Liver (tissue), 9 donors: Measurements from ENCODE around the gene S100PBP. TPM values are rescaled to one million over a fixed set of nuclear protein-coding genes. Genes with fewer than 3 reads are reported as not detected.

Source experiments
- DNase-seq: peaks from one replicate; pipeline ENCODE4 v3.0.0-alpha.2; 2017; ENCODE audit warnings: low spot score
- H3K27ac ChIP-seq, 2 donors: one replicate each; pipeline ENCODE4 v1.7.0; 2013; ENCODE audit warnings: inconsistent platforms in 2 of 2, low read length in 2 of 2, control low read depth in 1 of 2, low read depth in 1 of 2, mild to moderate bottlenecking in 1 of 2
- H3K27me3 ChIP-seq, 4 donors: one replicate each; pipeline versions ENCODE4 v1.6.1 to v1.7.0; 2013; ENCODE audit warnings: low read length in 3 of 4, inconsistent platforms in 1 of 4, mild to moderate bottlenecking in 1 of 4, moderate library complexity in 1 of 4; ENCODE audit not compliant: control insufficient read depth in 4 of 4, insufficient read depth in 4 of 4
- H3K36me3 ChIP-seq, 4 donors: one replicate each; pipeline versions ENCODE4 v1.6.1 to v1.7.0; 2013; ENCODE audit warnings: low read length in 3 of 4, mild to moderate bottlenecking in 3 of 4, low read depth in 1 of 4, moderate library complexity in 1 of 4; ENCODE audit not compliant: control insufficient read depth in 4 of 4, insufficient read depth in 3 of 4
- H3K4me1 ChIP-seq, 4 donors: one replicate each; pipeline versions ENCODE4 v1.6.1 to v1.7.0; 2013; ENCODE audit warnings: low read length in 3 of 4, mild to moderate bottlenecking in 3 of 4, moderate library complexity in 1 of 4; ENCODE audit not compliant: control insufficient read depth in 4 of 4, insufficient read depth in 4 of 4
- H3K4me3 ChIP-seq, 3 donors: one replicate each; pipeline versions ENCODE4 v1.6.1 to v1.7.0; 2013; ENCODE audit warnings: low read length in 3 of 3, control low read depth in 1 of 3, low read depth in 1 of 3, mild to moderate bottlenecking in 1 of 3
- H3K9ac ChIP-seq, 2 donors: one replicate each; pipeline ENCODE4 v1.7.0; 2013; ENCODE audit warnings: low read length in 2 of 2, mild to moderate bottlenecking in 2 of 2, moderate library complexity in 2 of 2, control low read depth in 1 of 2, low read depth in 1 of 2
- H3K9me3 ChIP-seq, 4 donors: one replicate each; pipeline versions ENCODE4 v1.6.1 to v1.7.0; 2013; ENCODE audit warnings: low read length in 3 of 4; ENCODE audit not compliant: control insufficient read depth in 4 of 4
- EGR1 ChIP-seq, 2 donors: IDR thresholded peaks; 2 replicates each; pipeline ENCODE4 v1.6.1; 2016 to 2018; ENCODE audit warnings: antibody characterized with exemption in 2 of 2, low read depth in 2 of 2
- FOXA1 ChIP-seq: IDR thresholded peaks from 2 replicates; pipeline ENCODE4 v1.6.1; 2016; ENCODE audit warnings: antibody characterized with exemption
- HNF4A ChIP-seq, 2 donors: conservative IDR thresholded peaks; 2 replicates each; pipeline ENCODE4 v1.6.1; 2016; ENCODE audit warnings: antibody characterized with exemption in 2 of 2, mild to moderate bottlenecking in 2 of 2
- HNF4G ChIP-seq: IDR thresholded peaks from 2 replicates; pipeline ENCODE4 v1.6.1; 2016; ENCODE audit warnings: antibody characterized with exemption
- NR2F2 ChIP-seq: IDR thresholded peaks from 2 replicates; pipeline ENCODE4 v1.6.1; 2016; ENCODE audit warnings: antibody characterized with exemption
- RAD21 ChIP-seq, 2 donors: IDR thresholded peaks; 2 replicates each; pipeline ENCODE4 v1.6.1; 2016; ENCODE audit warnings: antibody characterized with exemption in 2 of 2, mild to moderate bottlenecking in 2 of 2
- RXRA ChIP-seq, 2 donors: IDR thresholded peaks; 2 replicates each; pipeline ENCODE4 v1.6.1; 2017 to 2018; ENCODE audit warnings: antibody characterized with exemption in 2 of 2, mild to moderate bottlenecking in 1 of 2
- SP1 ChIP-seq: IDR thresholded peaks from 2 replicates; pipeline ENCODE4 v1.6.1; 2018; ENCODE audit warnings: antibody characterized with exemption, mild to moderate bottlenecking
- YY1 ChIP-seq: IDR thresholded peaks from 2 replicates; pipeline ENCODE4 v1.6.1; 2016; ENCODE audit warnings: antibody characterized with exemption, mild to moderate bottlenecking
- WGBS: extraction: QIAGEN DNeasy Blood & Tissue Kit; methylation state at CpG from one replicate; pipeline ENCODE4 v1.1.7; 2013; 5-methylcytosine and 5-hydroxymethylcytosine counted together
- polyA plus RNA-seq, 2 donors: library from polyadenylated mRNA; stranded (reverse) in 1 of 2; unstranded in 1 of 2; fragments of 200-250 nt in 1 of 2; fragments of >200 nt in 1 of 2; fragmentation: Nextera tagmentation in 1 of 2; extraction: Ambion mirVana in 1 of 2; gene quantifications; one replicate each; pipeline versions ENCODE4 v1.2.1 to v1.2.3, GENCODE V29; 2013 to 2015
- total RNA-seq, 2 donors: library from RNA; depleted of rRNA; stranded (reverse); fragments of >200 nt; gene quantifications; one replicate each; pipeline ENCODE4 v1.2.3, GENCODE V29; 2014
- TF ChIP-seq, protein P1 (sequence below): IDR thresholded peaks from 2 replicates; pipeline ENCODE4 v1.6.1; 2016; ENCODE audit warnings: antibody characterized with exemption
- TF ChIP-seq, protein P2 (sequence below): IDR thresholded peaks from 2 replicates; pipeline ENCODE4 v1.6.1; 2016; ENCODE audit warnings: antibody characterized with exemption
- TF ChIP-seq, protein P3 (sequence below): fragments of 150-350 bp; IDR thresholded peaks from 2 replicates; pipeline ENCODE4 v1.5.1; 2017; ENCODE audit warnings: improper control_type of control experiment, low read depth, low read length; ENCODE audit not compliant: missing input control
- TF ChIP-seq, protein P4 (sequence below): IDR thresholded peaks from 2 replicates; pipeline ENCODE4 v1.6.1; 2016; ENCODE audit warnings: antibody characterized with exemption, mild to moderate bottlenecking
- donor health status: healthy.
- donor health status: healthy.
- donor health status: healthy.
- donor health status: healthy.
- donor health status: healthy.

The S100PBP gene
- total and polyA plus RNA-seq, 4 donors: 1.9 to 24.8 (median 11.1) TPM

GRCh38 chr1:32818804-32819541 lies 1.5 kb downstream of the S100PBP start (continued):
- TF ChIP-seq, protein P1, sequence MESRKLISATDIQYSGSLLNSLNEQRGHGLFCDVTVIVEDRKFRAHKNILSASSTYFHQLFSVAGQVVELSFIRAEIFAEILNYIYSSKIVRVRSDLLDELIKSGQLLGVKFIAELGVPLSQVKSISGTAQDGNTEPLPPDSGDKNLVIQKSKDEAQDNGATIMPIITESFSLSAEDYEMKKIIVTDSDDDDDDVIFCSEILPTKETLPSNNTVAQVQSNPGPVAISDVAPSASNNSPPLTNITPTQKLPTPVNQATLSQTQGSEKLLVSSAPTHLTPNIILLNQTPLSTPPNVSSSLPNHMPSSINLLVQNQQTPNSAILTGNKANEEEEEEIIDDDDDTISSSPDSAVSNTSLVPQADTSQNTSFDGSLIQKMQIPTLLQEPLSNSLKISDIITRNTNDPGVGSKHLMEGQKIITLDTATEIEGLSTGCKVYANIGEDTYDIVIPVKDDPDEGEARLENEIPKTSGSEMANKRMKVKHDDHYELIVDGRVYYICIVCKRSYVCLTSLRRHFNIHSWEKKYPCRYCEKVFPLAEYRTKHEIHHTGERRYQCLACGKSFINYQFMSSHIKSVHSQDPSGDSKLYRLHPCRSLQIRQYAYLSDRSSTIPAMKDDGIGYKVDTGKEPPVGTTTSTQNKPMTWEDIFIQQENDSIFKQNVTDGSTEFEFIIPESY: no peak
- no peak for TF ChIP-seq HNF4A (conservative IDR thresholded peaks at IDR 0.05)

DNA sequence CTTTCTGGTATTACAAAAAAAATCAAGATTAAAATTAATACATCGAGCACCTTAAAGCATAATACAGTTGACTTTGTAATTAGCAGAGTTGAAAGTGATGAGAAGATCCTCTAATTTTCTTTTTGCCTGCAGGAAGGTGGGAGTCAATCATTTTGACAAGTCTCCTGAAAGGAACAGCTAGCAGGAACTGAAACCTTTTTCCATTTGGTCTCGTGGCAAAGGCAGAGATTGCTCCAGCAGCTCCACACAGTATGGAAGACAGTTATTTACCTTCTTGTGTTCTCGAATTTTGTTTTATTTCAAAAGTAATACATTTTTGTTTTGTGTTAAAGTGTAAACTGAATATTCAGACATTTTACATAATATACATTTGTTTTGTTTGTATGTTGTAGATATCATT lies 7.7 kb downstream of the S100PBP start:
- no peaks in the 10 kb centered on the region for H3K27me3 ChIP-seq
- H3K36me3 ChIP-seq: peaks cover 5 to 28% (median 22%) of the 10 kb centered on the region in 4 donors
- TF ChIP-seq SP1: no peak
- TF ChIP-seq RXRA (IDR thresholded peaks at IDR 0.05): no peak
- TF ChIP-seq, protein P2, sequence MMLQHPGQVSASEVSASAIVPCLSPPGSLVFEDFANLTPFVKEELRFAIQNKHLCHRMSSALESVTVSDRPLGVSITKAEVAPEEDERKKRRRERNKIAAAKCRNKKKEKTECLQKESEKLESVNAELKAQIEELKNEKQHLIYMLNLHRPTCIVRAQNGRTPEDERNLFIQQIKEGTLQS: no peak
- TF ChIP-seq EGR1 (IDR thresholded peaks at IDR 0.05; ENCODE audit: low read depth in 2 of 2): no peak
- no peak for TF ChIP-seq NR2F2
- TF ChIP-seq, protein P3, sequence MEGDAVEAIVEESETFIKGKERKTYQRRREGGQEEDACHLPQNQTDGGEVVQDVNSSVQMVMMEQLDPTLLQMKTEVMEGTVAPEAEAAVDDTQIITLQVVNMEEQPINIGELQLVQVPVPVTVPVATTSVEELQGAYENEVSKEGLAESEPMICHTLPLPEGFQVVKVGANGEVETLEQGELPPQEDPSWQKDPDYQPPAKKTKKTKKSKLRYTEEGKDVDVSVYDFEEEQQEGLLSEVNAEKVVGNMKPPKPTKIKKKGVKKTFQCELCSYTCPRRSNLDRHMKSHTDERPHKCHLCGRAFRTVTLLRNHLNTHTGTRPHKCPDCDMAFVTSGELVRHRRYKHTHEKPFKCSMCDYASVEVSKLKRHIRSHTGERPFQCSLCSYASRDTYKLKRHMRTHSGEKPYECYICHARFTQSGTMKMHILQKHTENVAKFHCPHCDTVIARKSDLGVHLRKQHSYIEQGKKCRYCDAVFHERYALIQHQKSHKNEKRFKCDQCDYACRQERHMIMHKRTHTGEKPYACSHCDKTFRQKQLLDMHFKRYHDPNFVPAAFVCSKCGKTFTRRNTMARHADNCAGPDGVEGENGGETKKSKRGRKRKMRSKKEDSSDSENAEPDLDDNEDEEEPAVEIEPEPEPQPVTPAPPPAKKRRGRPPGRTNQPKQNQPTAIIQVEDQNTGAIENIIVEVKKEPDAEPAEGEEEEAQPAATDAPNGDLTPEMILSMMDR: no peak
- TF ChIP-seq HNF4G: no peak
- no peak for TF ChIP-seq YY1
- TF ChIP-seq, protein P4, sequence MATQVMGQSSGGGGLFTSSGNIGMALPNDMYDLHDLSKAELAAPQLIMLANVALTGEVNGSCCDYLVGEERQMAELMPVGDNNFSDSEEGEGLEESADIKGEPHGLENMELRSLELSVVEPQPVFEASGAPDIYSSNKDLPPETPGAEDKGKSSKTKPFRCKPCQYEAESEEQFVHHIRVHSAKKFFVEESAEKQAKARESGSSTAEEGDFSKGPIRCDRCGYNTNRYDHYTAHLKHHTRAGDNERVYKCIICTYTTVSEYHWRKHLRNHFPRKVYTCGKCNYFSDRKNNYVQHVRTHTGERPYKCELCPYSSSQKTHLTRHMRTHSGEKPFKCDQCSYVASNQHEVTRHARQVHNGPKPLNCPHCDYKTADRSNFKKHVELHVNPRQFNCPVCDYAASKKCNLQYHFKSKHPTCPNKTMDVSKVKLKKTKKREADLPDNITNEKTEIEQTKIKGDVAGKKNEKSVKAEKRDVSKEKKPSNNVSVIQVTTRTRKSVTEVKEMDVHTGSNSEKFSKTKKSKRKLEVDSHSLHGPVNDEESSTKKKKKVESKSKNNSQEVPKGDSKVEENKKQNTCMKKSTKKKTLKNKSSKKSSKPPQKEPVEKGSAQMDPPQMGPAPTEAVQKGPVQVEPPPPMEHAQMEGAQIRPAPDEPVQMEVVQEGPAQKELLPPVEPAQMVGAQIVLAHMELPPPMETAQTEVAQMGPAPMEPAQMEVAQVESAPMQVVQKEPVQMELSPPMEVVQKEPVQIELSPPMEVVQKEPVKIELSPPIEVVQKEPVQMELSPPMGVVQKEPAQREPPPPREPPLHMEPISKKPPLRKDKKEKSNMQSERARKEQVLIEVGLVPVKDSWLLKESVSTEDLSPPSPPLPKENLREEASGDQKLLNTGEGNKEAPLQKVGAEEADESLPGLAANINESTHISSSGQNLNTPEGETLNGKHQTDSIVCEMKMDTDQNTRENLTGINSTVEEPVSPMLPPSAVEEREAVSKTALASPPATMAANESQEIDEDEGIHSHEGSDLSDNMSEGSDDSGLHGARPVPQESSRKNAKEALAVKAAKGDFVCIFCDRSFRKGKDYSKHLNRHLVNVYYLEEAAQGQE: no peak
- TF ChIP-seq FOXA1: no peak
- no peak overlapping the region for H3K4me3 ChIP-seq
- no peaks in the 10 kb centered on the region for H3K9me3 ChIP-seq
- no peak for DNase-seq
- H3K27ac ChIP-seq: no peak overlapping the region
- WGBS: 90% methylated on average over 3 of the region's 3 CpGs
- H3K9ac ChIP-seq: no peak overlapping the region
- H3K4me1 ChIP-seq: peaks cover 0 to 6% (median 3%) of the 10 kb centered on the region in 4 donors

- WGBS: 87% methylated on average over 7 of the region's 7 CpGs
- peaks cover 1 to 22% (median 18%) of the 10 kb centered on the region in 4 donors for H3K4me1 ChIP-seq
- H3K36me3 ChIP-seq: peaks cover 7 to 30% (median 24%) of the 10 kb centered on the region in 4 donors
- H3K4me3 ChIP-seq: no peak overlapping the region
- no peaks in the 10 kb centered on the region for H3K9me3 ChIP-seq
- DNase-seq: no peak
- no peaks in the 10 kb centered on the region for H3K27me3 ChIP-seq
- peak; percentile 69 to 71 for TF ChIP-seq RAD21 (IDR thresholded peaks at IDR 0.05)
- no peak for TF ChIP-seq FOXA1
- TF ChIP-seq, protein P3: peak; percentile 45
- no peak overlapping the region for H3K9ac ChIP-seq
- H3K27ac ChIP-seq: no peak overlapping the region
Measured at GRCh38 chr1:32828341-32828740, 10.9 kb downstream of the S100PBP start.
